GM12878 (cell line): ENCODE results near the gene PACS1. TPM values are rescaled to one million over a fixed set of nuclear protein-coding genes. Genes with fewer than 3 reads are reported as not detected.

Experiments used
- ATAC-seq: fragments of 200-7000 bp; cut with Tn5 transposase; 3 replicates; pipeline ENCODE4 v1.9.1; 2020; ENCODE audit warnings: mild to moderate bottlenecking, moderate library complexity
- BruUV-seq: library from RNA; stranded (reverse); fragments of 400-500 nt; replicated peaks from 2 replicates; lab custom pipeline; 2021; lab: Mats Ljungman, UMichigan
- CTCF ChIA-PET: fragments of 300-600 bp; sonication (Branson Sonifier 250); formaldehyde crosslinking; extraction: SDS; loops from one replicate; lab custom pipeline; 2021; ENCODE audit warnings: inconsistent platforms; lab: Yijun Ruan, JAX
- POLR2A ChIA-PET: fragments of 350-600 bp; formaldehyde crosslinking; extraction: SDS; loops from one replicate; lab custom pipeline; 2021; ENCODE audit warnings: inconsistent platforms; lab: Charles Lee
- RAD21 ChIA-PET: fragments of 300-600 bp; sonication (Branson Sonifier 250); formaldehyde crosslinking; loops from one replicate; lab custom pipeline; 2023; ENCODE audit warnings: antibody characterized with exemption; ENCODE audit not compliant: unreplicated experiment; lab: Charles Lee
- SMC1A ChIA-PET: fragments of 300-600 bp; sonication (Branson Sonifier 250); formaldehyde crosslinking; loops from one replicate; lab custom pipeline; 2023; ENCODE audit not compliant: unreplicated experiment, uncharacterized antibody; lab: Charles Lee
- DNase-seq: peaks from one replicate; pipeline ENCODE4 v3.0.0-alpha.2; 2011; ENCODE audit warnings: low read depth, low spot score
- FAIRE-seq: peaks from 3 replicates; lab custom pipeline; 2011; peaks lifted over from hg19 to GRCh38; lab: Jason Lieb, UNC
- H2AFZ ChIP-seq: 2 replicates; pipeline ENCODE4 v1.6.0; 2011; ENCODE audit warnings: low read depth, low read length, control low read depth; ENCODE audit not compliant: control insufficient read depth
- H3K27ac ChIP-seq: 2 replicates; pipeline ENCODE4 v1.5.1; 2011; ENCODE audit warnings: control low read depth; ENCODE audit not compliant: control insufficient read depth, insufficient read depth
- H3K27me3 ChIP-seq, 2 experiments: replicated peaks in 1 of 2; 2 replicates each; pipeline versions ENCODE4 v1.6.0 to v1.6.1; 2011; ENCODE audit warnings: low read length in 1 of 2; ENCODE audit not compliant: control insufficient read depth in 2 of 2, insufficient read depth in 2 of 2
- H3K36me3 ChIP-seq, 2 experiments: 2 replicates each; pipeline ENCODE4 v1.5.1; 2011; ENCODE audit warnings: low read length in 1 of 2; ENCODE audit not compliant: control insufficient read depth in 2 of 2, insufficient read depth in 2 of 2
- H3K4me1 ChIP-seq: 2 replicates; pipeline ENCODE4 v1.6.1; 2011; ENCODE audit warnings: mild to moderate bottlenecking, low read length, moderate library complexity, mixed read lengths; ENCODE audit not compliant: control insufficient read depth, insufficient read depth
- H3K4me2 ChIP-seq: 2 replicates; pipeline ENCODE4 v1.6.0; 2011; ENCODE audit warnings: control low read depth; ENCODE audit not compliant: control insufficient read depth, insufficient read depth
- H3K4me3 ChIP-seq: fragments of 200-600 bp; sonication (generic); 2 replicates; pipeline ENCODE4 v1.5.1; 2016
- H3K79me2 ChIP-seq: 2 replicates; pipeline ENCODE4 v1.6.0; 2011; ENCODE audit warnings: low read length; ENCODE audit not compliant: control insufficient read depth, insufficient read depth
- H3K9ac ChIP-seq: 2 replicates; pipeline ENCODE4 v1.8.0; 2011; ENCODE audit warnings: low read length, control low read depth, mixed read lengths; ENCODE audit not compliant: control insufficient read depth, insufficient read depth
- H3K9me3 ChIP-seq: replicated peaks from 3 replicates; pipeline ENCODE4 v1.5.1; 2011; ENCODE audit warnings: mild to moderate bottlenecking, low read length; ENCODE audit not compliant: control insufficient read depth, insufficient read depth
- H4K20me1 ChIP-seq: 2 replicates; pipeline ENCODE4 v1.6.0; 2011; ENCODE audit not compliant: control insufficient read depth, insufficient read depth
- BCLAF1 ChIP-seq: fragments of 450-650 bp; IDR thresholded peaks from 2 replicates; pipeline ENCODE4 v1.6.1; 2017; ENCODE audit warnings: antibody characterized with exemption, mild to moderate bottlenecking, moderate library complexity
- CBFB ChIP-seq: IDR thresholded peaks from 2 replicates; pipeline ENCODE4 v1.6.1; 2016; ENCODE audit warnings: antibody characterized with exemption, low read depth
- CEBPB ChIP-seq, 2 experiments: fragments of 150-350 bp in 1 of 2; IDR thresholded peaks; 2 replicates each; pipeline ENCODE4 v1.6.1; 2012 to 2014; ENCODE audit warnings: low read depth in 2 of 2, low read length in 2 of 2, borderline replicate concordance in 1 of 2, inconsistent platforms in 1 of 2
- CUX1 ChIP-seq: IDR thresholded peaks from 2 replicates; pipeline ENCODE4 v1.6.1; 2012; ENCODE audit warnings: improper control_type of control experiment, low read depth, low read length; ENCODE audit not compliant: insufficient replicate concordance
- E2F4 ChIP-seq: IDR thresholded peaks from 2 replicates; pipeline ENCODE4 v1.6.1; 2012; ENCODE audit warnings: low read depth, low read length, improper control_type of control experiment
- ETV6 ChIP-seq, 2 experiments: fragments of 450-650 bp in 1 of 2; IDR thresholded peaks in 1 of 2; conservative IDR thresholded peaks in 1 of 2; 2 replicates each; pipeline ENCODE4 v1.6.1; 2014; ENCODE audit warnings: antibody characterized with exemption in 1 of 2, borderline replicate concordance in 1 of 2, low read depth in 1 of 2, mild to moderate bottlenecking in 1 of 2, moderate library complexity in 1 of 2
- HDGF ChIP-seq: fragments of 450-650 bp; IDR thresholded peaks from 2 replicates; pipeline ENCODE4 v1.6.1; 2016; ENCODE audit warnings: antibody characterized with exemption
- LARP7 ChIP-seq: fragments of 450-650 bp; IDR thresholded peaks from 2 replicates; pipeline ENCODE4 v1.6.1; 2017; ENCODE audit warnings: mild to moderate bottlenecking
- MYB ChIP-seq: fragments of 150-350 bp; IDR thresholded peaks from 2 replicates; pipeline ENCODE4 v1.6.1; 2014; ENCODE audit warnings: mild to moderate bottlenecking, low read depth, low read length, borderline replicate concordance
- POLR2A ChIP-seq: IDR thresholded peaks from 2 replicates; pipeline ENCODE4 v1.6.1; 2011; ENCODE audit warnings: low read depth, mild to moderate bottlenecking, low read length
- RAD21 ChIP-seq: IDR thresholded peaks from 2 replicates; pipeline ENCODE4 v1.6.1; 2011; ENCODE audit warnings: mild to moderate bottlenecking, low read depth, low read length, moderate library complexity; ENCODE audit not compliant: insufficient read depth
- RFX5 ChIP-seq: IDR thresholded peaks from 2 replicates; pipeline ENCODE4 v1.6.1; 2011; ENCODE audit warnings: low read depth, low read length, improper control_type of control experiment
- ZNF217 ChIP-seq: fragments of 450-650 bp; IDR thresholded peaks from 2 replicates; pipeline ENCODE4 v1.6.1; 2017; ENCODE audit warnings: antibody characterized with exemption, mild to moderate bottlenecking
- ZNF24 ChIP-seq: fragments of 450-650 bp; IDR thresholded peaks from 2 replicates; pipeline ENCODE4 v1.6.1; 2017; ENCODE audit warnings: antibody characterized with exemption, mild to moderate bottlenecking
- WGBS: methylation state at CpG from one replicate; pipeline ENCODE4 v1.1.6; 2016; ENCODE audit warnings: low lambda C conversion rate; ENCODE audit not compliant: insufficient replicate concordance, insufficient coverage; ENCODE audit errors: missing lambda C conversion rate; 5-methylcytosine and 5-hydroxymethylcytosine counted together
- in situ Hi-C: fragments of 300-500 bp; cut with MboI; formaldehyde crosslinking; loops from 9 replicates; pipeline ENCODE4 v1.14.3; 2018; ENCODE audit warnings: mixed read lengths
- intact Hi-C: fragments of 100-400 bp; cut with micrococcal nuclease; formaldehyde crosslinking; loops from one replicate; pipeline ENCODE4 v1.14.2; 2022; ENCODE audit not compliant: unreplicated experiment
- polyA plus RNA-seq, 11 experiments: library from polyadenylated mRNA; depleted of rRNA in 4 of 11; unstranded in 6 of 11; stranded (reverse) in 5 of 11; fragments of >200 nt; fragmentation: Nextera tagmentation in 4 of 11; fragmentation: Illumina TruSeq in 1 of 11; extraction: Ambion mirVana in 4 of 11; extraction: Trizol in 1 of 11; gene quantifications; 1 replicate in 1 of 11; 2 replicates in 10 of 11; pipeline versions ENCODE4 v1.2.1 to v1.2.3, GENCODE V29; 2011 to 2016; ENCODE audit warnings: inconsistent platforms in 2 of 11, missing spikeins in 2 of 11, low read depth in 1 of 11
- total RNA-seq, 4 experiments: library from RNA; depleted of rRNA in 3 of 4; stranded (reverse); fragments of >200 nt in 3 of 4; fragmentation: Illumina TruSeq in 1 of 4; extraction: Trizol in 1 of 4; gene quantifications; 2 replicates each; pipeline versions ENCODE4 v1.2.1 to v1.2.3, GENCODE V29; 2013 to 2021

Gene PACS1
- total and polyA plus RNA-seq, 10 of the 15 experiments (the other 5 are each of a cell fraction or from before 2014, with no cell fraction given): 1.1 to 74.3 (median 17.9) TPM

GRCh38 chr11:66100272-66101065 is 30.4 kb downstream of the PACS1 start:
- SMC1A ChIA-PET: interaction anchor here (0.6 to 4.0 kb wide), 8 partner anchors 11 to 36 kb away, joined by 3 to 18 read pairs (median 8); no protein-coding TSS in a partner anchor
- Histone ChIP-seq H3K27ac (peak overlapping the region; percentile 55), H3K4me1 (peaks cover 28% of the 10 kb centered on the region), H4K20me1 (no peaks in the 10 kb centered on the region), H3K9ac (peak overlapping the region; percentile 63), H3K36me3 (no peaks in the 10 kb centered on the region), H3K4me2 (peak overlapping the region; percentile 94), H3K9me3 (no peaks in the 10 kb centered on the region), H3K79me2 (peaks cover 42% of the 10 kb centered on the region), H2AFZ (peak overlapping the region; percentile 82), H3K4me3 (peak overlapping the region; percentile 30), H3K27me3 (no peaks in the 10 kb centered on the region)
- intact Hi-C loops: no loop called here
- 8% methylated on average over 14 of the region's 14 CpGs for WGBS
- FAIRE-seq: peak; percentile 54
- CTCF ChIA-PET: interaction anchor here (0.9 to 1.4 kb wide), 5 partner anchors 11 to 33 kb away, joined by 3 to 4 read pairs (median 3); no protein-coding TSS in a partner anchor
- DNase-seq: no peak
- ATAC-seq: peak; percentile 94
- BruUV-seq: no TSS peak
- in situ Hi-C loops: no loop called here
- RAD21 ChIA-PET: interaction anchor here (0.7 to 1.6 kb wide), 2 partner anchors 29 to 33 kb away, joined by 3 to 6 read pairs; no protein-coding TSS in a partner anchor
- POLR2A ChIA-PET: interaction anchor here (0.5 to 2.8 kb wide), 10 partner anchors 9 to 366 kb away, joined by 3 to 15 read pairs (median 4); partner anchors contain the start of gene PELI3
- TF ChIP-seq CUX1 (no peak), HDGF (peak; percentile 49; the same call in 1 of the 2 replicates), LARP7 (no peak), RFX5 (no peak), BCLAF1 (no peak), CBFB (no peak), ZNF24 (no peak), MYB (no peak), POLR2A (peak; percentile 68), ZNF217 (no peak), E2F4 (no peak), ETV6 (conservative IDR thresholded peaks at IDR 0.05 in 1 of 2, IDR thresholded peaks at IDR 0.05 in 1 of 2; ENCODE audit: borderline replicate concordance in 1 of 2, low read depth in 1 of 2) (no peak), RAD21 (no peak), CEBPB (IDR thresholded peaks at IDR 0.05; ENCODE audit: borderline replicate concordance in 1 of 2, low read depth in 2 of 2, low read length in 2 of 2) (no peak)
